ENCODE results near the gene SLC6A14.

The SLC6A14 gene

GRCh38 chrX:116417214-116417613 lies 19.2 kb upstream of the SLC6A14 start:
- TF ChIP-seq, protein P1, sequence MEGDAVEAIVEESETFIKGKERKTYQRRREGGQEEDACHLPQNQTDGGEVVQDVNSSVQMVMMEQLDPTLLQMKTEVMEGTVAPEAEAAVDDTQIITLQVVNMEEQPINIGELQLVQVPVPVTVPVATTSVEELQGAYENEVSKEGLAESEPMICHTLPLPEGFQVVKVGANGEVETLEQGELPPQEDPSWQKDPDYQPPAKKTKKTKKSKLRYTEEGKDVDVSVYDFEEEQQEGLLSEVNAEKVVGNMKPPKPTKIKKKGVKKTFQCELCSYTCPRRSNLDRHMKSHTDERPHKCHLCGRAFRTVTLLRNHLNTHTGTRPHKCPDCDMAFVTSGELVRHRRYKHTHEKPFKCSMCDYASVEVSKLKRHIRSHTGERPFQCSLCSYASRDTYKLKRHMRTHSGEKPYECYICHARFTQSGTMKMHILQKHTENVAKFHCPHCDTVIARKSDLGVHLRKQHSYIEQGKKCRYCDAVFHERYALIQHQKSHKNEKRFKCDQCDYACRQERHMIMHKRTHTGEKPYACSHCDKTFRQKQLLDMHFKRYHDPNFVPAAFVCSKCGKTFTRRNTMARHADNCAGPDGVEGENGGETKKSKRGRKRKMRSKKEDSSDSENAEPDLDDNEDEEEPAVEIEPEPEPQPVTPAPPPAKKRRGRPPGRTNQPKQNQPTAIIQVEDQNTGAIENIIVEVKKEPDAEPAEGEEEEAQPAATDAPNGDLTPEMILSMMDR (IDR thresholded peaks at IDR 0.05; ENCODE audit: low read depth, low read length): no peak
- TF ChIP-seq, protein P2, sequence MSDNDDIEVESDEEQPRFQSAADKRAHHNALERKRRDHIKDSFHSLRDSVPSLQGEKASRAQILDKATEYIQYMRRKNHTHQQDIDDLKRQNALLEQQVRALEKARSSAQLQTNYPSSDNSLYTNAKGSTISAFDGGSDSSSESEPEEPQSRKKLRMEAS (IDR thresholded peaks at IDR 0.05; ENCODE audit: low read depth, low read length): no peak
- no peak for TF ChIP-seq POLR2A (IDR thresholded peaks at IDR 0.05; ENCODE audit: extremely low read depth, insufficient read length)
- TF ChIP-seq MYC (IDR thresholded peaks at IDR 0.05; ENCODE audit: low read depth, low read length): no peak

GRCh38 chrX:116417968-116418367 lies 18.4 kb upstream of the SLC6A14 start:
- no peak for TF ChIP-seq POLR2A (IDR thresholded peaks at IDR 0.05; ENCODE audit: extremely low read depth, insufficient read length)
- no peak overlapping the region for H3K4me3 ChIP-seq (ENCODE audit: low read depth, low read length)
- DNase-seq (ENCODE audit: low read depth): no peak

More at GRCh38 chrX:116417214-116417613, 19.2 kb upstream of the SLC6A14 start:
- no peak for DNase-seq (ENCODE audit: low read depth)
- H3K4me3 ChIP-seq (ENCODE audit: low read depth, low read length): no peak overlapping the region

- TF ChIP-seq POLR2A (IDR thresholded peaks at IDR 0.05; ENCODE audit: extremely low read depth, insufficient read length): no peak
- H3K4me3 ChIP-seq (ENCODE audit: low read depth, low read length): no peak overlapping the region
- no peak for DNase-seq (ENCODE audit: low read depth)
These were observed 8.4 kb upstream of the SLC6A14 start for GRCh38 chrX:116427978-116428377.

DNA sequence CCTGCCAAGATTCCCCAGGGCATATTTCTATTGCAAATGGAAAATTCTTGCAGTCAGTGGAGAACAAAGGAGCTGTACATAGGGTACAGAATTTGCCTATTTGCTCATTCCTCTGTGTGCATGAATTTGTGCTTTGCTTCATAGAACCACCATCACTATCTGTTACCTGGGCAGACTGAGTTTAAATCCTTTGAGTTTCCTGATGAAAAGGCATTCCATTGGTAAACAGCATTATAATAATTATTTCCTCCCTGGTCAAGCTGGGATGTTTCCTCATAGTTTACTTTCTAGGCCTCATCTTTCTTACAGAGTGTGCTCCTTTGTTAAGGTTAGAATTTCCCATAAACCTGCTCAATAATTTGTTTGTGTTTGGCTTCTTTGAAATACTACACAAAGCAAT lies 809 bp upstream of the SLC6A14 start:
- TF ChIP-seq, protein P1 (IDR thresholded peaks at IDR 0.05; ENCODE audit: low read depth, low read length): no peak
- TF ChIP-seq MYC (IDR thresholded peaks at IDR 0.05; ENCODE audit: low read depth, low read length): no peak
- TF ChIP-seq, protein P2 (IDR thresholded peaks at IDR 0.05; ENCODE audit: low read depth, low read length): no peak
- DNase-seq (ENCODE audit: low read depth): no peak
- no peak overlapping the region for H3K4me3 ChIP-seq (ENCODE audit: low read depth, low read length)

GRCh38 chrX:116449156-116449555 lies 12.8 kb downstream of the SLC6A14 start:
- no peak overlapping the region for H3K4me3 ChIP-seq (ENCODE audit: low read depth, low read length)
- DNase-seq (ENCODE audit: low read depth): no peak
- TF ChIP-seq, protein P1 (IDR thresholded peaks at IDR 0.05; ENCODE audit: low read depth, low read length): no peak
- TF ChIP-seq POLR2A (IDR thresholded peaks at IDR 0.05; ENCODE audit: extremely low read depth, insufficient read length) (no peak), MYC (IDR thresholded peaks at IDR 0.05; ENCODE audit: low read depth, low read length) (no peak)
- TF ChIP-seq, protein P2 (IDR thresholded peaks at IDR 0.05; ENCODE audit: low read depth, low read length): no peak

GRCh38 chrX:116462822-116463221 lies 26.4 kb downstream of the SLC6A14 start, which contains the start of gene CT83:
TSS of gene CT83 (minus strand) at chrX:116462976. CDS start at chrX:116462856, 120 bp downstream.
- TF ChIP-seq, protein P2 (IDR thresholded peaks at IDR 0.05; ENCODE audit: low read depth, low read length): no peak
- TF ChIP-seq MYC (IDR thresholded peaks at IDR 0.05; ENCODE audit: low read depth, low read length) (no peak), POLR2A (IDR thresholded peaks at IDR 0.05; ENCODE audit: extremely low read depth, insufficient read length) (no peak)
- TF ChIP-seq, protein P1 (IDR thresholded peaks at IDR 0.05; ENCODE audit: low read depth, low read length): no peak
- no peak for DNase-seq (ENCODE audit: low read depth)
- H3K4me3 ChIP-seq (ENCODE audit: low read depth, low read length): no peak within 1 kb of the TSS

DNA sequence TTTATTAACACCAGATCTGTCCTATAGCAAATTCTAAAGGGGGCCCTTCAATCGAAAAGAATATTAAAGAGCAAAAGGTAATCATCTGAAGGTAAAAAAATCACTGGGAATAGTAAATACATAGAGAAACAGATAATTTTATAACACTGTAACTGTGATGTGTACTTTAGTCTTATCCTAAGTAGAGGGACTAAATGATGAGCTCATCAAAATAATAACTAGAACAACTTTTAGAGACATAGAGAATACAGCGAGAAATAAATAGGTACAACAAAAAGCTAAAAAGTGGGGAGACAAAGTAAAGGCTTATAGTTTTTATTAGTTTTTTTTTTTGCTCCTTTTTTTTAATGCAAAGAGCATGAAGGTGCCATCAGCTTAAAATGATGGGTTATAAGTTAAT lies 43.7 kb downstream of the SLC6A14 start:
- no peak overlapping the region for H3K4me3 ChIP-seq (ENCODE audit: low read depth, low read length)
- no peak for DNase-seq (ENCODE audit: low read depth)
- TF ChIP-seq MYC (IDR thresholded peaks at IDR 0.05; ENCODE audit: low read depth, low read length) (no peak), POLR2A (IDR thresholded peaks at IDR 0.05; ENCODE audit: extremely low read depth, insufficient read length) (no peak)
- TF ChIP-seq, protein P2 (IDR thresholded peaks at IDR 0.05; ENCODE audit: low read depth, low read length): no peak
- TF ChIP-seq, protein P1 (IDR thresholded peaks at IDR 0.05; ENCODE audit: low read depth, low read length): no peak

Measured in NB4 (cell line).